ENCODE data around the gene CTSZ.

DNA sequence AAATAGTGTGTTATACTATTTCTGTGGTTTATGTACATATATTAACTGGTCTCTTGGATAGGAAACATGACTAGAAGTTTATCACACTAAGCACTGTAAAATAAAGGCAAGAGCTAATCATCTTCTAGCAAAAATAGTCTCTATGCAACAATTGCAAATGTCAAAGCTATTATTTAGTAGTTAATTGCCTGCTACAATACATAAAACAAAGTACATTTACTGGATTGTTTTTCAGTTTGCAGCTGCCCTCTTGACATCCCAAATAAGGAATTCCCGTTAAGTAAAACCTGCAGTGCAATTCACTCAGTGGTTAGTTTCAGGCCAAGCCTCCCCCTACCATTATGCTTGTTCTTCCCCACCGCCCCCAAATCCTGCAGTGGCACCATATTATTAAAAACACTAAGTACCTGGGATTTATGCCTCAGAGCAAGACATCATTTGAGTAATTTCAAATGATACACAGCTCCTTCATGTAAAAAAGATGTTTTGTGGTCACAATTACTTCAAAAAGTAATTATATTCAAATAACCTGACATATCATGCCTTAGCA is 26.6 kb upstream of the CTSZ start:
- TF ChIP-seq CTCF (IDR thresholded peaks at IDR 0.05) = no peak
- no peak for TF ChIP-seq POLR2AphosphoS5 (IDR thresholded peaks at IDR 0.05)
